ENCODE measurements around the gene UBAC2.

UBAC2 gene

GRCh38 chr13:99339230-99339721 lies 138.6 kb downstream of the UBAC2 start:
- Mint-ChIP-seq H3K27ac (ENCODE audit: low read depth) (peak overlapping the region; percentile 85), H3K27me3 (no peaks in the 10 kb centered on the region), H3K36me3 (ENCODE audit: insufficient read depth) (peaks cover 21% of the 10 kb centered on the region), H3K4me3 (peak overlapping the region; percentile 43), H3K9me3 (no peaks in the 10 kb centered on the region), H3K4me1 (peaks cover 74% of the 10 kb centered on the region)
- DNase-seq (ENCODE audit: low spot score in 2 of 2) (no peak), ATAC-seq (replicated peaks; ENCODE audit: extremely low read depth, poor library complexity, severe bottlenecking) (no peak)

DNA sequence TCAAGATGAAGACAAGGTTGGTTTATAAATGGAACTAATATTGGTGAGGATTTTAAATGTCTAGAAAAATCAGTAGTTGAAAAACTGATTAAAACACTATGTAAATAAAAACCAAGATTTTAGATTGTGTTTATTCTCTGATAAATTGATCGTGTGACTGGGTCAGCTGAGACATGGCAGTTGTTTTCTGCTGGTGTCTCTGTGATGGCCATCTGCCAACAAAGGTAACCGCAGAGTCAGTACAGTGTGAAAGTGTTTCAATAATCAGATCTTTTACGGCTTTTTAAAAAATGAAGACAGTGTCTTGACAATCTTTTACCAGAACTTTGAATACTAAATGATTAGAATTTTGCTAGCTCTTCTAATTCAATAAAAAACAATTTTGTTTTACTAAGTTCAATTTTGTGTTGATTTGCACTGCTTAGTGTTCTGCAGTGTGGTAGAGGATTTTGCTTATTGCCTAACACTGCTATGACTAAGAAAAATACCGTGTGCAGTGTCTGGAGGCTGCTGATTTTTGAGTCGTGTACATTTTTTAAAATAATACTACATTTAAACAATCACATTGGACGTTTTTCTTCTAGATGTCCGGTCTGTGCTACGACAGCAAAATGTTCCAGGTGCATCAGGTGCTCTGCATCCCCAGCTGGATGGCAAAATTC lies 139.2 kb downstream of the UBAC2 start:
- Mint-ChIP-seq H3K27ac (ENCODE audit: low read depth) (peak overlapping the region; percentile 85), H3K4me3 (peak overlapping the region; percentile 43), H3K4me1 (peaks cover 74% of the 10 kb centered on the region)

DNA sequence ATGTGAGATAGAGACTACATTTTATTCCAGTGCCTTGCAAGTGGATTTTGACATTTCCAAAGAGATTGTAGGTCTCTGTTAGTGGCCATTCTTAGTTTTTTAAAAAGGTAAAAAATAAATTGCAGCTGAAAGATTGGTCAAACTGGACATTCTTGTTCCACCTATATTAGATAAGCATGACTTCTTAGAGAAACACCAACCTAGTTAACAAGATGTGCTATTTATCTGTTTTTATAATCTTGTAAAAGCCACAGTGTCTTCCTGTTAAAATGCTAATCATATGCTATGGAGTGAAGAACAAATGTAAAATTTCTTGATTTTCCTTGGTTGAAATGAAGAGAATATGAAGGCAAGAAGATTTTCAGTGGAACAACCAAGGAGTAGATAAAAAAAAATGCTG lies 140.0 kb downstream of the UBAC2 start:
- ATAC-seq (replicated peaks; ENCODE audit: extremely low read depth, poor library complexity, severe bottlenecking) (peak; percentile 41), DNase-seq (ENCODE audit: low spot score in 2 of 2) (no peak)
- Mint-ChIP-seq H3K4me1 (peaks cover 74% of the 10 kb centered on the region), H3K4me3 (peak overlapping the region; percentile 43), H3K36me3 (ENCODE audit: insufficient read depth) (peaks cover 19% of the 10 kb centered on the region), H3K9me3 (no peaks in the 10 kb centered on the region), H3K27ac (ENCODE audit: low read depth) (peak overlapping the region; percentile 85), H3K27me3 (no peaks in the 10 kb centered on the region)

More for the DNA sequence above, 139.2 kb downstream of the UBAC2 start:
- DNase-seq (ENCODE audit: low spot score in 2 of 2) (peak in 1 of 2 donors; percentile 65), ATAC-seq (replicated peaks; ENCODE audit: extremely low read depth, poor library complexity, severe bottlenecking) (peak; percentile 82)
- H3K27me3 Mint-ChIP-seq: no peaks in the 10 kb centered on the region
- H3K9me3 Mint-ChIP-seq: no peaks in the 10 kb centered on the region
- H3K36me3 Mint-ChIP-seq (ENCODE audit: insufficient read depth): peaks cover 22% of the 10 kb centered on the region

- Mint-ChIP-seq H3K27me3 (no peaks in the 10 kb centered on the region), H3K9me3 (no peaks in the 10 kb centered on the region), H3K4me1 (peaks cover 76% of the 10 kb centered on the region), H3K4me3 (peak overlapping the region; percentile 43), H3K36me3 (ENCODE audit: insufficient read depth) (peaks cover 24% of the 10 kb centered on the region), H3K27ac (ENCODE audit: low read depth) (no peak overlapping the region)
- ATAC-seq (replicated peaks; ENCODE audit: extremely low read depth, poor library complexity, severe bottlenecking): no peak
- no peak for DNase-seq (ENCODE audit: low spot score in 2 of 2)
These were observed 141.5 kb downstream of the UBAC2 start for GRCh38 chr13:99341969-99342722.

DNA sequence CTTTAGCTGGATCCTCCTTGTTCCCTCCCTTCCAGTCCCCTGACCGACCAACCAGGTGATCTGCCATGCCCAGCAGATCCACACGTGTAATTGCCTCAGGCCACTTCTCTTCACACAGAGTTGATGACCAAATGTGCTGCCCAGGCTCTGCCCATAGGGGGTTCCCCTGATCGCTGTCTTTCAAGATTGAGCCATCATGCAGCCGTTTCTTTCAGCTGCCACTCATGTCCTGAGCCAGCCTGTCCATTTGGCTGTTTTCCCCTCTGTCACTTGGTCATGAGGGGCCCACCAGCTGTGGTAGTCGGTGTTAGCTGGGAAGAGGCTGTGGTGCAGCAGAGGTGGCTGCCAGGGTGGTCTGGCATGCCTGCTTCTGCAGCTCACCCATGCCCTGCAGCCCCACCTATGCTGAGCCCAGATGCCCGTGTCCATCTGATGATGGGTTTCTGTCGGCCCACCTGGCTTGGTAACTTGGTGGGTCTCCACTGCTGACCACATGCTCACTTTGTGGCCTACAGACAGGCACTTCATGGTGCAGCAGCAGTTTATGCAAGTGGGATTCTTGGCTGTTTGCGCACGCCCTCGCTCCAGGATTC lies 142.2 kb downstream of the UBAC2 start:
- Mint-ChIP-seq H3K27ac (ENCODE audit: low read depth) (no peak overlapping the region), H3K27me3 (no peaks in the 10 kb centered on the region), H3K9me3 (no peaks in the 10 kb centered on the region), H3K36me3 (ENCODE audit: insufficient read depth) (peaks cover 22% of the 10 kb centered on the region), H3K4me1 (peaks cover 77% of the 10 kb centered on the region), H3K4me3 (no peak overlapping the region)
- ATAC-seq (replicated peaks; ENCODE audit: extremely low read depth, poor library complexity, severe bottlenecking) (no peak), DNase-seq (ENCODE audit: low spot score in 2 of 2) (no peak)

GRCh38 chr13:99344610-99345208 lies 144.1 kb downstream of the UBAC2 start:
- Mint-ChIP-seq H3K27ac (ENCODE audit: low read depth) (peak overlapping the region; percentile 54), H3K36me3 (ENCODE audit: insufficient read depth) (peaks cover 23% of the 10 kb centered on the region), H3K27me3 (no peaks in the 10 kb centered on the region), H3K4me1 (peaks cover 81% of the 10 kb centered on the region), H3K9me3 (no peaks in the 10 kb centered on the region), H3K4me3 (no peak overlapping the region)
- DNase-seq (ENCODE audit: low spot score in 2 of 2): no peak
- no peak for ATAC-seq (replicated peaks; ENCODE audit: extremely low read depth, poor library complexity, severe bottlenecking)

DNA sequence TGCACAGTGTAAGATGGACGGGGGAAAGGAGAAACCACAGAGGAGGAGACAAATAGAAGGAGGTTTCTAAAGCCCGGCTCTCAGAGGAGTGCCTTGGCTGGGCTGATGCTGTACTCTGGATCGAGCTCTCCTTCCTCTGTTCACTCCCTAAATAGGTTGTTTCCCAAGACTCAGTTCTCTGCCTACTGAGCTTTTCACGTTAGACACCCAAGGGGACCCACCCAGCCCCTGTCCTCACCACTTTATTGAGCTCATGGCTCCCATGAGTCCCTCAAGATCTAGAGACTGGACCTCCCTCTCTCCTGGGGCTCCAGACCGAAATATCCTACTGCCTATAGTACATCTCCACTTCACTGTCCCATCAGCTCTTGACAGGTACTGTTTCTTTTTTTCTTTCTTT lies 144.7 kb downstream of the UBAC2 start:
- peaks cover 25% of the 10 kb centered on the region for H3K36me3 Mint-ChIP-seq (ENCODE audit: insufficient read depth)
- H3K9me3 Mint-ChIP-seq: no peaks in the 10 kb centered on the region
- ATAC-seq (replicated peaks; ENCODE audit: extremely low read depth, poor library complexity, severe bottlenecking): no peak
- peak overlapping the region; percentile 14 for H3K4me3 Mint-ChIP-seq
- peak overlapping the region; percentile 100 for H3K27ac Mint-ChIP-seq (ENCODE audit: low read depth)
- peaks cover 81% of the 10 kb centered on the region for H3K4me1 Mint-ChIP-seq
- no peaks in the 10 kb centered on the region for H3K27me3 Mint-ChIP-seq
- DNase-seq (ENCODE audit: low spot score in 2 of 2): no peak

DNA sequence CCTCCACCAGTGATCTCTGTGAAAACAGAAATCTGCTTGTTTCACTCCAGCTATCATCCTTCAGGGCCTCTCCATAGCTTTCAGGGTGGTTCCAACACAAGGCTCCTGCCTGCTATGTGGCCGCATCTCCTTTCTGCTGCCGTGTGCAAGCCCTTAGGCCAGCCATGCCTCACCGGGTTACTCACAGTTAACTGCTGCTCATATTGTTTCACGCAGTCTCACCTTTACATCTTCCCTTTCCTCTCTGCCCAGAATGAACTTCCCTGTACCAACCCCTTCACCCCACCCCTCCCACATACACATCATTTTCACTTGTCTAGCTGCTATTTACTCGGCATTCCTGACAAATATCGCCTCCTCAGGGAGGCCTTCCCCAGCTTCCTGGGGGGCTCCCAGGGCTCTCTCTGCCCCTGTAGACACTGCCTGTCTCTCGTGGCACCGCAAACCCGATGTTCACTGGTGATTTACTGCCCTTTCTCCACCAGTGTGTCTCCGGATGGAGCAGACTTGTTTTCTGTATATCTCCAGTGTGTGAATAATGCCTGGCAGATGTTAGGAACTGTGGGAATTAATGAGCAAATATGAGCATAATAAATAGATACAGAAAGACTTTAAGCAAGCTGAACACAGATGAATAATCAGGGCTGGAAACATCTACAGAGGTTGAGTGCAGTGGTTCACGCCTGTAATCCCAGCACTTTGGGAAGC lies 145.8 kb downstream of the UBAC2 start:
- peak overlapping the region; percentile 50 for H3K4me3 Mint-ChIP-seq

DNA sequence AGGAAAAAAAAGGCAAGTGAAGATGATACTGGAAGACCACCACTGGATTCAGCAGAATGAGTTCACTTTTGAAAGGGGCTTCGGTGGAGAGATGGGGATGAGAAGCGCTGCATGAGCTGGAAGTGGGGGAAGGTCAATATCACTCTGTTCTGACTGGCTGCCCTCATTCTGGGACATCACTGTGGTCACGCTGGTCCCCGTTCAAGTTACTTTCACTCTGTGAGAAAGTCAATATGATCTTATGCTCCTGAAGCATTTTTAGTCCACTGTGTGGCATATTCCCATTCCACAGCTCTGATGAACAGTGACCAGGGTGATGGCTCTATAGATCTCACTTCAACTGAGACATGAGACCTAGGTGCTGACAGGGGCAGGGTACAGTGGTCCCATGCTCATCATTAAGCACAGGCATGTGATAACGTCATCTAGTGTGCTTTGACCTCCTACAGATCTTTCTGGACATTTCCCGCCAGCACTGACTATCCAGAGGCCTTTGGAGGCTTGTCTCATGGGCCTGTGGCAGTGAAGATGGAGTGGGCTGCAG lies 146.8 kb downstream of the UBAC2 start:
- no peak for ATAC-seq (replicated peaks; ENCODE audit: extremely low read depth, poor library complexity, severe bottlenecking)
- no peaks in the 10 kb centered on the region for H3K27me3 Mint-ChIP-seq
- peak overlapping the region; percentile 100 for H3K27ac Mint-ChIP-seq (ENCODE audit: low read depth)
- no peaks in the 10 kb centered on the region for H3K9me3 Mint-ChIP-seq
- H3K36me3 Mint-ChIP-seq (ENCODE audit: insufficient read depth): peaks cover 24% of the 10 kb centered on the region
- DNase-seq (ENCODE audit: low spot score in 2 of 2): no peak
- H3K4me3 Mint-ChIP-seq: peak overlapping the region; percentile 50
- H3K4me1 Mint-ChIP-seq: peaks cover 82% of the 10 kb centered on the region

More for the DNA sequence above, 145.8 kb downstream of the UBAC2 start:
- ATAC-seq (replicated peaks; ENCODE audit: extremely low read depth, poor library complexity, severe bottlenecking): no peak
- Mint-ChIP-seq H3K27ac (ENCODE audit: low read depth) (peak overlapping the region; percentile 100), H3K9me3 (no peaks in the 10 kb centered on the region), H3K36me3 (ENCODE audit: insufficient read depth) (peaks cover 22% of the 10 kb centered on the region), H3K4me1 (peaks cover 81% of the 10 kb centered on the region), H3K27me3 (no peaks in the 10 kb centered on the region)
- no peak for DNase-seq (ENCODE audit: low spot score in 2 of 2)

- Mint-ChIP-seq H3K4me1 (peaks cover 84% of the 10 kb centered on the region), H3K36me3 (ENCODE audit: insufficient read depth) (peaks cover 22% of the 10 kb centered on the region), H3K9me3 (no peaks in the 10 kb centered on the region), H3K4me3 (peak overlapping the region; percentile 50), H3K27ac (ENCODE audit: low read depth) (peak overlapping the region; percentile 100), H3K27me3 (no peaks in the 10 kb centered on the region)
- DNase-seq (ENCODE audit: low spot score in 2 of 2) (no peak), ATAC-seq (replicated peaks; ENCODE audit: extremely low read depth, poor library complexity, severe bottlenecking) (no peak)
These were observed 147.3 kb downstream of the UBAC2 start for GRCh38 chr13:99347911-99348451.

DNA sequence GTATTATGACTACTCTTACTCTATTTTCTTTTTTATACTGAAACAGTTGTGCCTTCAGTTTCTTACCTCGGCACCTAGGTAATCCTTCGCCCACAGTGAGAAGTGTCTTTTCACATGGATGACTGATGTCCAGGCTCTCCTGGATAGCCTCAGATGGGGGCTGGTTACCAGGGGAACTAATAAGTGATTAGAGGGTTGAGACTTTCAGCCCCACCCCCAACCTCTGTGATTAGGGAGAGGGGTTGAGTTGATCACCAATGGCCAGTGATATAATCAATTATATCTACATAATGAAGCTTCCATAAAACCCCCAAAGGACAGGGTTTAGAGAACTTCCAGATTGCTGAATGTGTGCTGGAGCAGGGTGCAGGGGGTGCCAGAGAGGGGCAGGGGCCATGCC lies 149.5 kb downstream of the UBAC2 start:
- peaks cover 26% of the 10 kb centered on the region for H3K36me3 Mint-ChIP-seq (ENCODE audit: insufficient read depth)
- no peaks in the 10 kb centered on the region for H3K9me3 Mint-ChIP-seq
- DNase-seq (ENCODE audit: low spot score in 2 of 2) (no peak), ATAC-seq (replicated peaks; ENCODE audit: extremely low read depth, poor library complexity, severe bottlenecking) (no peak)
- H3K27me3 Mint-ChIP-seq: no peaks in the 10 kb centered on the region
- peaks cover 97% of the 10 kb centered on the region for H3K4me1 Mint-ChIP-seq
- peak overlapping the region; percentile 100 for H3K27ac Mint-ChIP-seq (ENCODE audit: low read depth)
- no peak overlapping the region for H3K4me3 Mint-ChIP-seq
